ENCODE measurements around the gene TRIM39. TPM values are rescaled to one million over a fixed set of nuclear protein-coding genes. Genes with fewer than 3 reads are reported as not detected.

The TRIM39 gene
- total and polyA plus RNA-seq, 9 of the 15 experiments (the other 6 are each of a cell fraction or from before 2014, with no cell fraction given) = 5.6 to 17.7 (median 12.8) TPM

DNA sequence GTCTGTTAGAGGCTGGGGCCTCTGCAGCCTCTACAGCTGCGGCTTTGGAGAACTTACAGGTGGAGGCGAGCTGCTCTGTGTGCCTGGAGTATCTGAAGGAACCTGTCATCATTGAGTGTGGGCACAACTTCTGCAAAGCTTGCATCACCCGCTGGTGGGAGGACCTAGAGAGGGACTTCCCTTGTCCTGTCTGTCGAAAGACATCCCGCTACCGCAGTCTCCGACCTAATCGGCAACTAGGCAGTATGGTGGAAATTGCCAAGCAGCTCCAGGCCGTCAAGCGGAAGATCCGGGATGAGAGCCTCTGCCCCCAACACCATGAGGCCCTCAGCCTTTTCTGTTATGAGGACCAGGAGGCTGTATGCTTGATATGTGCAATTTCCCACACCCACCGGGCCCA is 2.6 kb downstream of the TRIM39 start:
- Histone ChIP-seq H3K79me2 (ENCODE audit: control insufficient read depth, insufficient read depth, low read length) (peaks cover 37% of the 10 kb centered on the region), H3K27me3 (ENCODE audit: control insufficient read depth in 2 of 2, insufficient read depth in 2 of 2, low read length in 2 of 2) (no peaks in the 10 kb centered on the region), H3K4me3 (no peak overlapping the region), H4K20me1 (replicated peaks; ENCODE audit: control insufficient read depth, insufficient read depth, low read length) (peaks cover 9% of the 10 kb centered on the region), H2AFZ (ENCODE audit: low read depth, low read length) (no peak overlapping the region), H3K4me2 (ENCODE audit: insufficient read depth, low read length) (no peak overlapping the region), H3K9me3 (replicated peaks; ENCODE audit: control insufficient read depth, insufficient read depth, low read depth, low read length) (no peaks in the 10 kb centered on the region), H3K36me3 (ENCODE audit: control insufficient read depth, insufficient read depth, low read length) (peaks cover 55% of the 10 kb centered on the region), H3K9ac (ENCODE audit: insufficient read depth in 1 of 2, low read depth in 2 of 2, low read length in 2 of 2) (peak overlapping the region in 1 of 2 experiments; percentile 11; a peak in 1 of 4 replicates), H3K27ac (ENCODE audit: extremely low read depth, low read depth, low read length) (no peak overlapping the region), H3K4me1 (replicated peaks in 1 of 2; ENCODE audit: control insufficient read depth in 2 of 2, insufficient read depth in 2 of 2, low read length in 2 of 2) (peaks cover 14 to 15% of the 10 kb centered on the region in 2 experiments), H3K9me1 (ENCODE audit: control insufficient read depth, insufficient read depth, low read length) (no peaks in the 10 kb centered on the region)
- POLR2A ChIA-PET = no interaction called here
- DNase-seq (ENCODE audit: extremely low read depth in 1 of 4, low spot score in 3 of 4) (no peak), ATAC-seq (no peak), FAIRE-seq (no peak)
- WGBS (ENCODE audit: insufficient coverage, low coverage, missing lambda C conversion rate) = 94% methylated on average over 12 of the region's 12 CpGs
- CTCF ChIA-PET (ENCODE audit: low intra/inter-chr PET ratio) = no interaction called here
- intact Hi-C loops (cut with micrococcal nuclease) = no loop called here
- in situ Hi-C loops (cut with MboI) = no loop called here
- TF ChIP-seq, protein P1, sequence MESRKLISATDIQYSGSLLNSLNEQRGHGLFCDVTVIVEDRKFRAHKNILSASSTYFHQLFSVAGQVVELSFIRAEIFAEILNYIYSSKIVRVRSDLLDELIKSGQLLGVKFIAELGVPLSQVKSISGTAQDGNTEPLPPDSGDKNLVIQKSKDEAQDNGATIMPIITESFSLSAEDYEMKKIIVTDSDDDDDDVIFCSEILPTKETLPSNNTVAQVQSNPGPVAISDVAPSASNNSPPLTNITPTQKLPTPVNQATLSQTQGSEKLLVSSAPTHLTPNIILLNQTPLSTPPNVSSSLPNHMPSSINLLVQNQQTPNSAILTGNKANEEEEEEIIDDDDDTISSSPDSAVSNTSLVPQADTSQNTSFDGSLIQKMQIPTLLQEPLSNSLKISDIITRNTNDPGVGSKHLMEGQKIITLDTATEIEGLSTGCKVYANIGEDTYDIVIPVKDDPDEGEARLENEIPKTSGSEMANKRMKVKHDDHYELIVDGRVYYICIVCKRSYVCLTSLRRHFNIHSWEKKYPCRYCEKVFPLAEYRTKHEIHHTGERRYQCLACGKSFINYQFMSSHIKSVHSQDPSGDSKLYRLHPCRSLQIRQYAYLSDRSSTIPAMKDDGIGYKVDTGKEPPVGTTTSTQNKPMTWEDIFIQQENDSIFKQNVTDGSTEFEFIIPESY (CRISPR knock-in tag; IDR thresholded peaks at IDR 0.05) = peak; percentile 54; the same call in 1 of the 2 replicates
- TF ChIP-seq CEBPG (CRISPR knock-in tag; IDR thresholded peaks at IDR 0.05) = peak; percentile 69
- peak in 1 of 2 experiments; percentile 35; a peak in 1 of 4 replicates for TF ChIP-seq CEBPG (tag; conservative IDR thresholded peaks at IDR 0.05 in 1 of 2, IDR thresholded peaks at IDR 0.05 in 1 of 2)
- no peak for TF ChIP-seq RCOR1 (IDR thresholded peaks at IDR 0.05; ENCODE audit: borderline replicate concordance in 1 of 2, low read depth in 2 of 2, low read length in 2 of 2)
- BruUV-seq (replicated peaks) = no TSS peak
